ENCODE measurements around the gene SLC12A2. TPM values are rescaled to one million over a fixed set of nuclear protein-coding genes. Genes with fewer than 3 reads are reported as not detected.

The SLC12A2 gene
- polyA plus RNA-seq, 1 donor from 2014 or later = 28.6 TPM

DNA sequence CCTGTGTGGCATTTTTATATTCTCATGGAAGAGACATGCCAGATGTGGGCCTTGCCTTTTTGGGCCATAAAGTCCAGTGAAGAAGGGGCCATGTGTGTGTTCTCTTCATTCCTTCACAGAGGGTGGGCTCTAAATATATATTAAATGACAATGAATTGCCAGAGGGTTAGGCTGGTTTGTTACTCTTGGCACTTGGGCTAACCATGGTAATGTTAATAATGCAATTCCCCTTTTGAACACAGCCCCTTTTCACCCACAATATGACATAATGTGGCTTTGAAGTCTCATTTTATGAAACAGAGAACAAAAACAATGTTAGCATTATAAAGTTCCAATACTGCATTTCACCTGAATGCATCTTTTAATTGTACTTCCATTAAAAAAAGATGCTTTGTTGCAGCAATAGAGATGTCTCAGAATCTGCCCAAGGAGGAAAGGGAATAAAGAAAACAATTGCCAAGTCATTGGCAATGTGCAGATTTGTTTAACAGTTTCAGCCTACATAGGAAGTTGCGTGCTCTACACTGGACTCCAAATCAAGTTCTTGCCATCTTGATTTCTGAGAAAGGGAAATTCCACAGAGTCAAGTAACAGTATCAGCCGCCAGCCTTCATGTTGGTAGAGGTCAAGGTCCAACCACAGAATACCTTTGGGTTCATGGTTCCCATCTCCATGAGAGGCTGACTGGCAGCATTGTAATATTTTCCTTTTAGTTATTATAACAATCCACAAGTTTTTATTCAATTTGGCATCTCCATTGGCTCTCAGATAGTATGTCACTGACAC, 141.9 kb downstream of the SLC12A2 start:
- Histone ChIP-seq H3K9me3 (ENCODE audit: low read length) (no peaks in the 10 kb centered on the region), H3K9me2 (ENCODE audit: insufficient read depth, low read length) (no peaks in the 10 kb centered on the region), H3K79me2 (replicated peaks; ENCODE audit: insufficient read depth, low read length) (no peaks in the 10 kb centered on the region), H4K20me1 (ENCODE audit: insufficient read depth) (no peaks in the 10 kb centered on the region), H3K4me3 (ENCODE audit: low read length) (no peak overlapping the region), H2AFZ (ENCODE audit: low read depth, low read length) (no peak overlapping the region), H3K36me3 (ENCODE audit: insufficient read depth, low read length) (no peaks in the 10 kb centered on the region), H3K27me3 (ENCODE audit: insufficient read depth, low read depth, low read length) (no peaks in the 10 kb centered on the region), H3K9ac (ENCODE audit: low read length) (no peak overlapping the region), H3F3A (ENCODE audit: insufficient read depth, low read length, poor library complexity, severe bottlenecking) (no peaks in the 10 kb centered on the region), H3K4me2 (ENCODE audit: low read length) (no peak overlapping the region), H3K27ac (ENCODE audit: low read length) (no peak overlapping the region)
- TF ChIP-seq, protein P1, sequence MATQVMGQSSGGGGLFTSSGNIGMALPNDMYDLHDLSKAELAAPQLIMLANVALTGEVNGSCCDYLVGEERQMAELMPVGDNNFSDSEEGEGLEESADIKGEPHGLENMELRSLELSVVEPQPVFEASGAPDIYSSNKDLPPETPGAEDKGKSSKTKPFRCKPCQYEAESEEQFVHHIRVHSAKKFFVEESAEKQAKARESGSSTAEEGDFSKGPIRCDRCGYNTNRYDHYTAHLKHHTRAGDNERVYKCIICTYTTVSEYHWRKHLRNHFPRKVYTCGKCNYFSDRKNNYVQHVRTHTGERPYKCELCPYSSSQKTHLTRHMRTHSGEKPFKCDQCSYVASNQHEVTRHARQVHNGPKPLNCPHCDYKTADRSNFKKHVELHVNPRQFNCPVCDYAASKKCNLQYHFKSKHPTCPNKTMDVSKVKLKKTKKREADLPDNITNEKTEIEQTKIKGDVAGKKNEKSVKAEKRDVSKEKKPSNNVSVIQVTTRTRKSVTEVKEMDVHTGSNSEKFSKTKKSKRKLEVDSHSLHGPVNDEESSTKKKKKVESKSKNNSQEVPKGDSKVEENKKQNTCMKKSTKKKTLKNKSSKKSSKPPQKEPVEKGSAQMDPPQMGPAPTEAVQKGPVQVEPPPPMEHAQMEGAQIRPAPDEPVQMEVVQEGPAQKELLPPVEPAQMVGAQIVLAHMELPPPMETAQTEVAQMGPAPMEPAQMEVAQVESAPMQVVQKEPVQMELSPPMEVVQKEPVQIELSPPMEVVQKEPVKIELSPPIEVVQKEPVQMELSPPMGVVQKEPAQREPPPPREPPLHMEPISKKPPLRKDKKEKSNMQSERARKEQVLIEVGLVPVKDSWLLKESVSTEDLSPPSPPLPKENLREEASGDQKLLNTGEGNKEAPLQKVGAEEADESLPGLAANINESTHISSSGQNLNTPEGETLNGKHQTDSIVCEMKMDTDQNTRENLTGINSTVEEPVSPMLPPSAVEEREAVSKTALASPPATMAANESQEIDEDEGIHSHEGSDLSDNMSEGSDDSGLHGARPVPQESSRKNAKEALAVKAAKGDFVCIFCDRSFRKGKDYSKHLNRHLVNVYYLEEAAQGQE (IDR thresholded peaks at IDR 0.05; ENCODE audit: borderline replicate concordance) = no peak
- TF ChIP-seq, protein P2, sequence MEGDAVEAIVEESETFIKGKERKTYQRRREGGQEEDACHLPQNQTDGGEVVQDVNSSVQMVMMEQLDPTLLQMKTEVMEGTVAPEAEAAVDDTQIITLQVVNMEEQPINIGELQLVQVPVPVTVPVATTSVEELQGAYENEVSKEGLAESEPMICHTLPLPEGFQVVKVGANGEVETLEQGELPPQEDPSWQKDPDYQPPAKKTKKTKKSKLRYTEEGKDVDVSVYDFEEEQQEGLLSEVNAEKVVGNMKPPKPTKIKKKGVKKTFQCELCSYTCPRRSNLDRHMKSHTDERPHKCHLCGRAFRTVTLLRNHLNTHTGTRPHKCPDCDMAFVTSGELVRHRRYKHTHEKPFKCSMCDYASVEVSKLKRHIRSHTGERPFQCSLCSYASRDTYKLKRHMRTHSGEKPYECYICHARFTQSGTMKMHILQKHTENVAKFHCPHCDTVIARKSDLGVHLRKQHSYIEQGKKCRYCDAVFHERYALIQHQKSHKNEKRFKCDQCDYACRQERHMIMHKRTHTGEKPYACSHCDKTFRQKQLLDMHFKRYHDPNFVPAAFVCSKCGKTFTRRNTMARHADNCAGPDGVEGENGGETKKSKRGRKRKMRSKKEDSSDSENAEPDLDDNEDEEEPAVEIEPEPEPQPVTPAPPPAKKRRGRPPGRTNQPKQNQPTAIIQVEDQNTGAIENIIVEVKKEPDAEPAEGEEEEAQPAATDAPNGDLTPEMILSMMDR (IDR thresholded peaks at IDR 0.05; ENCODE audit: poor library complexity, severe bottlenecking) = no peak

DNA sequence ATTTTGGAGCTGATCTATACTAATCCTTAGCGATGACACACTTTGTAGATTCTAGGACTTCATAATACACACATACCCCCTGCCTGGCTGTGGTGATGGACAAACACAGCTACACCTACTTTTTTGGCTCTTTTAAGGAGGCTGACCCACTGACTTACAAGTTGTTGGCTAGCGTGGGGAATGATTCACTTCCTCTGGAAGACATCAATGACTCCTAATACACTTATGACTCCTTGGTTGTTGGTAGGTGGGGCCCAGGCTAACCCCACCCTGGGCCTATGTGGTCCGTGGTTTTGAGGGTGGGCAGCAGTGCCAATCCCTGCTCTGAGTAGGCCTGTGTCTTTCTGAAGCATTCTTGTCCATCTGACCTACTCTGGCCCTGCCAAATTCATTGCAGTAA, 144.4 kb downstream of the SLC12A2 start:
- Histone ChIP-seq H3K27me3 (ENCODE audit: insufficient read depth, low read depth, low read length) (no peaks in the 10 kb centered on the region), H4K20me1 (ENCODE audit: insufficient read depth) (no peaks in the 10 kb centered on the region), H3K36me3 (ENCODE audit: insufficient read depth, low read length) (no peaks in the 10 kb centered on the region), H2AFZ (ENCODE audit: low read depth, low read length) (no peak overlapping the region), H3K4me3 (ENCODE audit: low read length) (no peak overlapping the region), H3K27ac (ENCODE audit: low read length) (no peak overlapping the region), H3K9ac (ENCODE audit: low read length) (no peak overlapping the region), H3K9me2 (ENCODE audit: insufficient read depth, low read length) (no peaks in the 10 kb centered on the region), H3K9me3 (ENCODE audit: low read length) (no peaks in the 10 kb centered on the region), H3K79me2 (replicated peaks; ENCODE audit: insufficient read depth, low read length) (no peaks in the 10 kb centered on the region), H3K4me2 (ENCODE audit: low read length) (no peak overlapping the region), H3F3A (ENCODE audit: insufficient read depth, low read length, poor library complexity, severe bottlenecking) (no peaks in the 10 kb centered on the region)
- TF ChIP-seq POLR2AphosphoS5 (IDR thresholded peaks at IDR 0.05) (no peak), SMC3 (conservative IDR thresholded peaks at IDR 0.05; ENCODE audit: poor library complexity) (no peak), RAD21 (conservative IDR thresholded peaks at IDR 0.05) (no peak), EP300 (conservative IDR thresholded peaks at IDR 0.05; ENCODE audit: poor library complexity, severe bottlenecking) (no peak)
- TF ChIP-seq, protein P2 (IDR thresholded peaks at IDR 0.05; ENCODE audit: poor library complexity, severe bottlenecking) = no peak

Measured in neural cell (in vitro differentiated cells).